HCT116 (cell line): ENCODE measurements around the gene EPHA6. TPM values are rescaled to one million over a fixed set of nuclear protein-coding genes. Genes with fewer than 3 reads are reported as not detected.

Experiments used
- ATAC-seq: fragments of 200-7000 bp; cut with Tn5 transposase; 2 replicates; pipeline ENCODE4 v1.9.1; 2020; ENCODE audit warnings: mild to moderate bottlenecking, moderate library complexity
- BruUV-seq: library from RNA; stranded (reverse); fragments of 400-500 nt; replicated peaks from 2 replicates; lab custom pipeline; 2021; lab: Mats Ljungman, UMichigan
- CTCF ChIA-PET: fragments of 300-600 bp; sonication (Branson Sonifier 250); formaldehyde crosslinking; loops from one replicate; lab custom pipeline; 2021; ENCODE audit warnings: antibody characterized with exemption; lab: Charles Lee
- POLR2A ChIA-PET: fragments of 300-600, 350-600 bp; sonication (Branson Sonifier 250); formaldehyde crosslinking; loops from one replicate; lab custom pipeline; 2021; ENCODE audit warnings: antibody characterized with exemption; lab: Charles Lee
- RAD21 ChIA-PET, 2 experiments: fragments of 300-600 bp; sonication (Branson Sonifier 250); formaldehyde crosslinking; loops; one replicate each; lab custom pipeline; 2023; ENCODE audit warnings: low total read pairs in 2 of 2; ENCODE audit not compliant: uncharacterized antibody in 2 of 2, unreplicated experiment in 2 of 2, low non-redundant PET in 1 of 2; lab: Charles Lee
- DNase-seq: peaks from one replicate; pipeline ENCODE4 v3.0.0-alpha.2; 2010; ENCODE audit warnings: low read depth, low spot score
- H2AFZ ChIP-seq: fragments of 200-600 bp; shearing (Covaris generic), sonication (generic); 2 replicates; pipeline ENCODE4 v1.6.1; 2017; ENCODE audit warnings: low read depth, mixed run types, mixed read lengths, antibody characterized with exemption, low read length; ENCODE audit not compliant: poor library complexity, severe bottlenecking
- H3K27ac ChIP-seq: 2 replicates; pipeline ENCODE4 v1.5.1; 2012; ENCODE audit warnings: low read depth, low read length
- H3K27me3 ChIP-seq: fragments of 200-600 bp; sonication (generic); 2 replicates; pipeline ENCODE4 v1.6.1; 2016; ENCODE audit warnings: mixed run types, low read length, mixed read lengths; ENCODE audit not compliant: insufficient read depth
- H3K36me3 ChIP-seq, 2 experiments: fragments of 200-500 bp in 1 of 2; fragments of 200-600 bp in 1 of 2; sonication (Bioruptor generic) in 1 of 2; sonication (generic) in 1 of 2; 2 replicates each; pipeline versions ENCODE4 v1.5.1 to v1.6.1; 2014 to 2016; ENCODE audit warnings: low read length in 2 of 2, inconsistent platforms in 1 of 2, mixed read lengths in 1 of 2, mixed run types in 1 of 2; ENCODE audit not compliant: insufficient read depth in 2 of 2, control insufficient read depth in 1 of 2
- H3K4me1 ChIP-seq, 2 experiments: fragments of 200-600 bp in 1 of 2; sonication (generic) in 1 of 2; 2 replicates each; pipeline versions ENCODE4 v1.5.1 to v1.6.1; 2012 to 2017; ENCODE audit warnings: low read length in 2 of 2, inconsistent platforms in 1 of 2, mild to moderate bottlenecking in 1 of 2, mixed read lengths in 1 of 2, mixed run types in 1 of 2, moderate library complexity in 1 of 2; ENCODE audit not compliant: insufficient read depth in 2 of 2, control insufficient read depth in 1 of 2
- H3K4me2 ChIP-seq: fragments of 200-600 bp; sonication (generic); 2 replicates; pipeline ENCODE4 v1.6.1; 2017; ENCODE audit warnings: mixed run types, low read length, mixed read lengths
- H3K4me3 ChIP-seq, 2 experiments: fragments of 200-600 bp in 1 of 2; sonication (generic) in 1 of 2; replicated peaks in 1 of 2; 2 replicates each; pipeline ENCODE4 v1.5.1; 2011 to 2016; ENCODE audit warnings: low read length in 2 of 2, control low read depth in 1 of 2, low read depth in 1 of 2, mild to moderate bottlenecking in 1 of 2, mixed read lengths in 1 of 2, mixed run types in 1 of 2
- H3K79me2 ChIP-seq: fragments of 200-600 bp; sonication (generic); 2 replicates; pipeline ENCODE4 v1.6.1; 2017; ENCODE audit warnings: mild to moderate bottlenecking, mixed run types, low read length, moderate library complexity, mixed read lengths; ENCODE audit not compliant: insufficient read depth
- H3K9ac ChIP-seq: fragments of 200-600 bp; sonication (generic); 2 replicates; pipeline ENCODE4 v1.6.1; 2016; ENCODE audit warnings: low read length, mixed read lengths
- H3K9me2 ChIP-seq: fragments of 200-600 bp; sonication (generic), shearing (Covaris generic); 2 replicates; pipeline ENCODE4 v1.6.1; 2017; ENCODE audit warnings: mixed run types, mild to moderate bottlenecking, moderate library complexity; ENCODE audit not compliant: insufficient read depth
- H3K9me3 ChIP-seq, 2 experiments: fragments of 200-500 bp in 1 of 2; fragments of 200-600 bp in 1 of 2; sonication (Bioruptor generic) in 1 of 2; sonication (generic) in 1 of 2; 2 replicates each; pipeline ENCODE4 v1.6.1; 2014 to 2017; ENCODE audit warnings: low read length in 2 of 2, mixed read lengths in 2 of 2, inconsistent platforms in 1 of 2, low read depth in 1 of 2, mild to moderate bottlenecking in 1 of 2, mixed run types in 1 of 2, moderate library complexity in 1 of 2; ENCODE audit not compliant: control insufficient read depth in 1 of 2, insufficient read depth in 1 of 2
- H4K20me1 ChIP-seq: fragments of 200-600 bp; sonication (generic), shearing (Covaris generic); 2 replicates; pipeline ENCODE4 v1.6.1; 2017; ENCODE audit warnings: mixed run types, mild to moderate bottlenecking, moderate library complexity; ENCODE audit not compliant: insufficient read depth
- ATF3 ChIP-seq: IDR thresholded peaks from 2 replicates; pipeline ENCODE4 v1.6.1; 2012
- CBX3 ChIP-seq: IDR thresholded peaks from 2 replicates; pipeline ENCODE4 v1.6.1; 2012; ENCODE audit warnings: low read depth
- CEBPB ChIP-seq: IDR thresholded peaks from 2 replicates; pipeline ENCODE4 v1.6.1; 2012; ENCODE audit warnings: low read depth
- CTCF ChIP-seq, 3 experiments: fragments of 200-600 bp in 1 of 3; sonication (generic) in 1 of 3; IDR thresholded peaks in 2 of 3; conservative IDR thresholded peaks in 1 of 3; 2 replicates each; pipeline ENCODE4 v1.5.1; 2012 to 2017; ENCODE audit warnings: low read depth in 2 of 3, low read length in 2 of 3, antibody characterized with exemption in 1 of 3, borderline replicate concordance in 1 of 3, control low read depth in 1 of 3, mild to moderate bottlenecking in 1 of 3, mixed read lengths in 1 of 3, mixed run types in 1 of 3, moderate library complexity in 1 of 3; ENCODE audit not compliant: insufficient read depth in 1 of 3
- ELF1 ChIP-seq: IDR thresholded peaks from 2 replicates; pipeline ENCODE4 v1.6.1; 2012; ENCODE audit warnings: low read depth, borderline replicate concordance
- EZH2 ChIP-seq: fragments of 200-600 bp; sonication (generic); IDR thresholded peaks from 2 replicates; pipeline ENCODE4 v1.6.1; 2017; ENCODE audit warnings: antibody characterized with exemption, mixed run types
- EZH2phosphoT487 ChIP-seq: fragments of 200-600 bp; IDR thresholded peaks from 2 replicates; pipeline ENCODE4 v1.6.1; 2018; ENCODE audit warnings: antibody characterized with exemption, borderline replicate concordance
- FOSL1 ChIP-seq: IDR thresholded peaks from 2 replicates; pipeline ENCODE4 v1.6.1; 2012; ENCODE audit warnings: low read depth
- JUND ChIP-seq: IDR thresholded peaks from 2 replicates; pipeline ENCODE4 v1.6.1; 2012
- POLR2A ChIP-seq: IDR thresholded peaks from 2 replicates; pipeline ENCODE4 v1.7.0; 2011; ENCODE audit warnings: borderline replicate concordance; ENCODE audit not compliant: insufficient read depth, insufficient read length; ENCODE audit errors: extremely low read depth
- SP1 ChIP-seq: IDR thresholded peaks from 2 replicates; pipeline ENCODE4 v1.6.1; 2012; ENCODE audit warnings: low read depth
- SRF ChIP-seq: IDR thresholded peaks from 2 replicates; pipeline ENCODE4 v1.6.1; 2012; ENCODE audit warnings: low read depth
- YY1 ChIP-seq: IDR thresholded peaks from 2 replicates; pipeline ENCODE4 v1.6.1; 2011; ENCODE audit warnings: low read length, low read depth, moderate library complexity, mild to moderate bottlenecking; ENCODE audit not compliant: insufficient replicate concordance; ENCODE audit errors: extremely low read depth
- ZFX ChIP-seq: fragments of 450-650 bp; IDR thresholded peaks from 2 replicates; pipeline ENCODE4 v1.6.1; 2017
- ZNF274 ChIP-seq: fragments of 200-500 bp; sonication (Bioruptor generic); IDR thresholded peaks from 2 replicates; pipeline ENCODE4 v1.6.1; 2014; ENCODE audit warnings: mild to moderate bottlenecking, low read depth, low read length, inconsistent platforms
- intact Hi-C: fragments of 100-400 bp; cut with micrococcal nuclease; formaldehyde crosslinking; loops from 2 replicates; pipeline ENCODE4 v1.10.0; 2022
- total RNA-seq: library from RNA; stranded (reverse); gene quantifications from one replicate; pipeline ENCODE4 v1.2.1, GENCODE V29; 2021; ENCODE audit not compliant: unreplicated experiment
- TF ChIP-seq, protein P1 (sequence below): IDR thresholded peaks from 2 replicates; pipeline ENCODE4 v1.6.1; 2012; ENCODE audit warnings: low read depth
- TF ChIP-seq, protein P2 (sequence below): IDR thresholded peaks from 2 replicates; pipeline ENCODE4 v1.6.1; 2012

EPHA6 gene
- total RNA-seq, 1 experiment from 2014 or later, result not detected

DNA sequence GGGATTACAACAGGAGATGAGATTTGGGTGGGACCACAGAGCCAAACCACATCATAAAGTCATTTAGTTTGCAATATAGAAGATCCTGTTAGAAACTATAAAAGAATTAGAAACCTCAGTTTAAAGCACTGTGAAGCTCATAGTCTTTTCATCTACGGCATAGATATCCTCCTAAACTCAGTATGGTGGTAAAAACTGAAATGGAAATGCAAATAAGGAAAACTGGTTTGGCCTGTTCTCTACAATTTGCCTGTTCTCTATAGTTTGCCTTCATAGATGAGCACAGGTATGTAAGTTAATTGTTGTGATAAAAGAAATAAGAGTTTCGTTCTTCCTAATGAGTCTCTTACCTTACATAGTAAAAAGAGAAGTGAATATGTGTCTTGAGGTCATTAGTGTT is 618.5 kb downstream of the EPHA6 start:
- no peak for ATAC-seq
- RAD21 ChIA-PET, result no interaction called here
- no peak overlapping the region for H3K9ac ChIP-seq
- no peaks in the 10 kb centered on the region for H3K79me2 ChIP-seq
- H3K4me2 ChIP-seq, result no peak overlapping the region
- no peaks in the 10 kb centered on the region for H3K9me2 ChIP-seq
- H2AFZ ChIP-seq, result no peak overlapping the region
- CTCF ChIA-PET, result no interaction called here
- H3K4me3 ChIP-seq, result no peak overlapping the region
- H3K27me3 ChIP-seq, result no peaks in the 10 kb centered on the region
- POLR2A ChIA-PET, result no interaction called here
- no peaks in the 10 kb centered on the region for H4K20me1 ChIP-seq
- TF ChIP-seq, protein P1, sequence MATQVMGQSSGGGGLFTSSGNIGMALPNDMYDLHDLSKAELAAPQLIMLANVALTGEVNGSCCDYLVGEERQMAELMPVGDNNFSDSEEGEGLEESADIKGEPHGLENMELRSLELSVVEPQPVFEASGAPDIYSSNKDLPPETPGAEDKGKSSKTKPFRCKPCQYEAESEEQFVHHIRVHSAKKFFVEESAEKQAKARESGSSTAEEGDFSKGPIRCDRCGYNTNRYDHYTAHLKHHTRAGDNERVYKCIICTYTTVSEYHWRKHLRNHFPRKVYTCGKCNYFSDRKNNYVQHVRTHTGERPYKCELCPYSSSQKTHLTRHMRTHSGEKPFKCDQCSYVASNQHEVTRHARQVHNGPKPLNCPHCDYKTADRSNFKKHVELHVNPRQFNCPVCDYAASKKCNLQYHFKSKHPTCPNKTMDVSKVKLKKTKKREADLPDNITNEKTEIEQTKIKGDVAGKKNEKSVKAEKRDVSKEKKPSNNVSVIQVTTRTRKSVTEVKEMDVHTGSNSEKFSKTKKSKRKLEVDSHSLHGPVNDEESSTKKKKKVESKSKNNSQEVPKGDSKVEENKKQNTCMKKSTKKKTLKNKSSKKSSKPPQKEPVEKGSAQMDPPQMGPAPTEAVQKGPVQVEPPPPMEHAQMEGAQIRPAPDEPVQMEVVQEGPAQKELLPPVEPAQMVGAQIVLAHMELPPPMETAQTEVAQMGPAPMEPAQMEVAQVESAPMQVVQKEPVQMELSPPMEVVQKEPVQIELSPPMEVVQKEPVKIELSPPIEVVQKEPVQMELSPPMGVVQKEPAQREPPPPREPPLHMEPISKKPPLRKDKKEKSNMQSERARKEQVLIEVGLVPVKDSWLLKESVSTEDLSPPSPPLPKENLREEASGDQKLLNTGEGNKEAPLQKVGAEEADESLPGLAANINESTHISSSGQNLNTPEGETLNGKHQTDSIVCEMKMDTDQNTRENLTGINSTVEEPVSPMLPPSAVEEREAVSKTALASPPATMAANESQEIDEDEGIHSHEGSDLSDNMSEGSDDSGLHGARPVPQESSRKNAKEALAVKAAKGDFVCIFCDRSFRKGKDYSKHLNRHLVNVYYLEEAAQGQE, result no peak
- no peak for TF ChIP-seq SRF
- TF ChIP-seq EZH2, result no peak
- no peak for TF ChIP-seq ZNF274
- TF ChIP-seq YY1, result no peak
- TF ChIP-seq ZFX, result no peak
- no peak for TF ChIP-seq CTCF (IDR thresholded peaks at IDR 0.05 in 2 of 3, conservative IDR thresholded peaks at IDR 0.05 in 1 of 3; ENCODE audit: borderline replicate concordance in 1 of 3, insufficient read depth in 1 of 3, low read depth in 2 of 3, low read length in 2 of 3)
- TF ChIP-seq ELF1, result no peak
- TF ChIP-seq EZH2phosphoT487, result no peak
- no peak for TF ChIP-seq ATF3
- TF ChIP-seq SP1, result no peak
- TF ChIP-seq, protein P2, sequence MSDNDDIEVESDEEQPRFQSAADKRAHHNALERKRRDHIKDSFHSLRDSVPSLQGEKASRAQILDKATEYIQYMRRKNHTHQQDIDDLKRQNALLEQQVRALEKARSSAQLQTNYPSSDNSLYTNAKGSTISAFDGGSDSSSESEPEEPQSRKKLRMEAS, result no peak
- TF ChIP-seq CBX3, result no peak
- no peak for TF ChIP-seq POLR2A
- TF ChIP-seq FOSL1, result no peak
- no peak for TF ChIP-seq CEBPB
- no peak for TF ChIP-seq JUND
- H3K9me3 ChIP-seq, result peaks cover 0 to 4% of the 10 kb centered on the region in 2 experiments; a peak in 3 of 4 replicates
- no peak for DNase-seq
- no peak overlapping the region for H3K27ac ChIP-seq
- H3K4me1 ChIP-seq, result no peaks in the 10 kb centered on the region
- intact Hi-C loops, result no loop called here
- BruUV-seq, result no TSS peak
- H3K36me3 ChIP-seq, result no peaks in the 10 kb centered on the region
